Thyroid gland (tissue), 4 donors: Measurements from ENCODE around the gene DNASE1L3.

Source experiments
- POLR2A ChIP-seq, 2 donors: fragments of 450-650 bp; IDR thresholded peaks; one replicate each; pipeline ENCODE4 v1.6.1; 2017; ENCODE audit warnings: antibody characterized with exemption in 2 of 2, mild to moderate bottlenecking in 2 of 2, moderate library complexity in 1 of 2
- TF ChIP-seq, protein P1 (sequence below), 6 experiments: fragments of 200-600 bp in 3 of 6; fragments of 450-650 bp in 3 of 6; sonication (generic) in 3 of 6; IDR thresholded peaks; one replicate each; pipeline ENCODE4 v1.5.1; 2016 to 2019; ENCODE audit warnings: antibody characterized with exemption in 6 of 6, mild to moderate bottlenecking in 2 of 6, inconsistent platforms in 1 of 6, moderate library complexity in 1 of 6

DNA sequence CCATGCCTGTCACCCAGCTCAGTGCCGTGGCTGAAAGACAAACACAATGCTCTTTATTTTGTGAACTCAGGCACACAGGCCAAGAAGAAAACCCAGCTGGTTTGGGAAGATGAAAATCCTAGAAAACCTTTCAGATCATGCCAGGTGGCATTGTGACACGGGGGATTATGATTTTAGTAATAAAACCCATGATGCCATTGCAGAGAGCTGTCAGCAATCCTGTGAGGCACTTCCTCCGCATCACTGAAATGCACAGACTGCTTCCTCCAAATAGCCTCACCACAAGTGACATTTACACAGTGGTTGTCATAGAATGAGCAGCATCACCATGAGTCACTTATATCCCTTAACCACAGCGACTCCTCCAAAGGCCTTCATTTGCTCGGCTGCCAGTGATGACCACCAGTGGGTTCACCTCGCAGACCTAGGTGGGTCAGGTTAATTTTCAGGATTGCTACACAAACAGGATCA is 49.5 kb upstream of the DNASE1L3 start:
- TF ChIP-seq, protein P1, sequence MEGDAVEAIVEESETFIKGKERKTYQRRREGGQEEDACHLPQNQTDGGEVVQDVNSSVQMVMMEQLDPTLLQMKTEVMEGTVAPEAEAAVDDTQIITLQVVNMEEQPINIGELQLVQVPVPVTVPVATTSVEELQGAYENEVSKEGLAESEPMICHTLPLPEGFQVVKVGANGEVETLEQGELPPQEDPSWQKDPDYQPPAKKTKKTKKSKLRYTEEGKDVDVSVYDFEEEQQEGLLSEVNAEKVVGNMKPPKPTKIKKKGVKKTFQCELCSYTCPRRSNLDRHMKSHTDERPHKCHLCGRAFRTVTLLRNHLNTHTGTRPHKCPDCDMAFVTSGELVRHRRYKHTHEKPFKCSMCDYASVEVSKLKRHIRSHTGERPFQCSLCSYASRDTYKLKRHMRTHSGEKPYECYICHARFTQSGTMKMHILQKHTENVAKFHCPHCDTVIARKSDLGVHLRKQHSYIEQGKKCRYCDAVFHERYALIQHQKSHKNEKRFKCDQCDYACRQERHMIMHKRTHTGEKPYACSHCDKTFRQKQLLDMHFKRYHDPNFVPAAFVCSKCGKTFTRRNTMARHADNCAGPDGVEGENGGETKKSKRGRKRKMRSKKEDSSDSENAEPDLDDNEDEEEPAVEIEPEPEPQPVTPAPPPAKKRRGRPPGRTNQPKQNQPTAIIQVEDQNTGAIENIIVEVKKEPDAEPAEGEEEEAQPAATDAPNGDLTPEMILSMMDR (IDR thresholded peaks at IDR 0.05): no peak
- no peak for TF ChIP-seq POLR2A (IDR thresholded peaks at IDR 0.05)
